ENCODE measurements around the gene CD300C. TPM values are rescaled to one million over a fixed set of nuclear protein-coding genes. Genes with fewer than 3 reads are reported as not detected.
"Not testable (repeated sequence)": the region's sequence is repeated elsewhere in the genome, so short reads cannot be mapped to it uniquely, and the experiment has no call there.

Gene CD300C
- total RNA-seq, 2 donors from 2014 or later: 1.5 to 5.8 TPM

- ATAC-seq: no peak
- no peak for DNase-seq (ENCODE audit: low spot score)
- no peaks in the 10 kb centered on the region for H3K36me3 Mint-ChIP-seq
- peaks cover 27 to 43% of the 10 kb centered on the region in 2 donors for H3K27me3 Mint-ChIP-seq
- H3K4me1 Mint-ChIP-seq (ENCODE audit: low read depth in 2 of 2): peaks cover 12 to 15% of the 10 kb centered on the region in 2 donors
- no peak overlapping the region for H3K27ac Mint-ChIP-seq
- no peak overlapping the region for H3K4me3 Mint-ChIP-seq
- no peaks in the 10 kb centered on the region for H3K9me3 Mint-ChIP-seq
These were observed 25.8 kb upstream of the CD300C start for GRCh38 chr17:74571621-74572270.

- Mint-ChIP-seq H3K27me3 (peaks cover 20 to 21% of the 10 kb centered on the region in 2 donors), H3K27ac (no peak overlapping the region), H3K4me3 (peak overlapping the region; percentile 0), H3K36me3 (no peaks in the 10 kb centered on the region), H3K9me3 (no peaks in the 10 kb centered on the region), H3K4me1 (ENCODE audit: low read depth in 2 of 2) (peaks cover 12 to 15% of the 10 kb centered on the region in 2 donors)
- no peak for DNase-seq (ENCODE audit: low spot score)
- ATAC-seq: peak; percentile 58 to 78
These were observed 23.4 kb upstream of the CD300C start for GRCh38 chr17:74569020-74570003.

GRCh38 chr17:74568106-74568873, 22.4 kb upstream of the CD300C start:
- no peak overlapping the region for H3K27ac Mint-ChIP-seq
- H3K27me3 Mint-ChIP-seq: peaks cover 24 to 26% of the 10 kb centered on the region in 2 donors
- peak in 1 of 2 donors; percentile 15 for ATAC-seq
- H3K36me3 Mint-ChIP-seq: no peaks in the 10 kb centered on the region
- H3K9me3 Mint-ChIP-seq: no peaks in the 10 kb centered on the region
- H3K4me3 Mint-ChIP-seq: peak overlapping the region; percentile 0
- DNase-seq (ENCODE audit: low spot score): no peak
- H3K4me1 Mint-ChIP-seq (ENCODE audit: low read depth in 2 of 2): peaks cover 12 to 15% of the 10 kb centered on the region in 2 donors

- H3K27ac Mint-ChIP-seq: no peak within 1 kb of the TSS
- H3K36me3 Mint-ChIP-seq: no peaks in the 10 kb centered on the region
- no peaks in the 10 kb centered on the region for H3K9me3 Mint-ChIP-seq
- H3K4me1 Mint-ChIP-seq (ENCODE audit: low read depth in 2 of 2): peaks cover 12 to 15% of the 10 kb centered on the region in 2 donors
- no peak for ATAC-seq
- H3K4me3 Mint-ChIP-seq: peak within 1 kb of the TSS; percentile 0
- DNase-seq (ENCODE audit: low spot score): no peak
- peaks cover 24 to 30% of the 10 kb centered on the region in 2 donors for H3K27me3 Mint-ChIP-seq
These were observed 21.5 kb upstream of the CD300C start, which contains the start of gene CD300H for GRCh38 chr17:74567397-74567796. Gene CD300H (minus strand): TSS chr17:74567509.

- Mint-ChIP-seq H3K36me3 (no peaks in the 10 kb centered on the region), H3K27ac (no peak overlapping the region), H3K9me3 (no peaks in the 10 kb centered on the region), H3K27me3 (peaks cover 31 to 38% of the 10 kb centered on the region in 2 donors), H3K4me3 (no peak overlapping the region), H3K4me1 (ENCODE audit: low read depth in 2 of 2) (peaks cover 12 to 15% of the 10 kb centered on the region in 2 donors)
- no peak for DNase-seq (ENCODE audit: low spot score)
- no peak for ATAC-seq
These were observed 20.3 kb upstream of the CD300C start for GRCh38 chr17:74566132-74566753.

- ATAC-seq (no peak), DNase-seq (ENCODE audit: low spot score) (no peak)
- H3K27me3 Mint-ChIP-seq: peaks cover 29 to 38% of the 10 kb centered on the region in 2 donors
- H3K36me3 Mint-ChIP-seq: no peaks in the 10 kb centered on the region
- H3K4me3 Mint-ChIP-seq: no peak overlapping the region
- no peaks in the 10 kb centered on the region for H3K9me3 Mint-ChIP-seq
- H3K27ac Mint-ChIP-seq: no peak overlapping the region
- H3K4me1 Mint-ChIP-seq (ENCODE audit: low read depth in 2 of 2): peaks cover 12 to 15% of the 10 kb centered on the region in 2 donors
These were observed 19.2 kb upstream of the CD300C start for GRCh38 chr17:74565126-74565525.

- no peaks in the 10 kb centered on the region for H3K9me3 Mint-ChIP-seq
- H3K27me3 Mint-ChIP-seq: peaks cover 20 to 29% of the 10 kb centered on the region in 2 donors
- peak overlapping the region; percentile 1 for H3K4me3 Mint-ChIP-seq
- ATAC-seq (no peak), DNase-seq (ENCODE audit: low spot score) (no peak)
- peaks cover 3 to 11% of the 10 kb centered on the region in 2 donors for H3K4me1 Mint-ChIP-seq (ENCODE audit: low read depth in 2 of 2)
- no peaks in the 10 kb centered on the region for H3K36me3 Mint-ChIP-seq
- no peak overlapping the region for H3K27ac Mint-ChIP-seq
These were observed 17.4 kb upstream of the CD300C start for GRCh38 chr17:74563358-74563757.

- Mint-ChIP-seq H3K27me3 (peaks cover 14 to 18% of the 10 kb centered on the region in 2 donors), H3K36me3 (no peaks in the 10 kb centered on the region), H3K9me3 (no peaks in the 10 kb centered on the region), H3K27ac (no peak overlapping the region), H3K4me1 (ENCODE audit: low read depth in 2 of 2) (peaks cover 0 to 7% of the 10 kb centered on the region in 2 donors), H3K4me3 (no peak overlapping the region)
- no peak for DNase-seq (ENCODE audit: low spot score)
- no peak for ATAC-seq
These were observed 15.7 kb upstream of the CD300C start for GRCh38 chr17:74561586-74561985.

- Mint-ChIP-seq H3K9me3 (no peaks in the 10 kb centered on the region), H3K27me3 (peaks cover 14 to 18% of the 10 kb centered on the region in 2 donors), H3K36me3 (no peaks in the 10 kb centered on the region), H3K27ac (no peak overlapping the region), H3K4me1 (ENCODE audit: low read depth in 2 of 2) (peaks cover 0 to 7% of the 10 kb centered on the region in 2 donors), H3K4me3 (no peak overlapping the region)
- DNase-seq (ENCODE audit: low spot score) (no peak), ATAC-seq (no peak)
These were observed 13.1 kb upstream of the CD300C start for GRCh38 chr17:74558882-74559519.

GRCh38 chr17:74558402-74558801, 12.5 kb upstream of the CD300C start:
- not testable (repeated sequence) for H3K4me1 Mint-ChIP-seq (ENCODE audit: low read depth in 2 of 2); H3K9me3 Mint-ChIP-seq; H3K36me3 Mint-ChIP-seq; H3K4me3 Mint-ChIP-seq; H3K27ac Mint-ChIP-seq; ATAC-seq; DNase-seq (ENCODE audit: low spot score)
- peaks cover 11 to 13% of the 10 kb centered on the region in 2 donors for H3K27me3 Mint-ChIP-seq

- H3K9me3 Mint-ChIP-seq: no peaks in the 10 kb centered on the region
- no peak for ATAC-seq
- peaks cover 2 to 7% of the 10 kb centered on the region in 2 donors for H3K4me1 Mint-ChIP-seq (ENCODE audit: low read depth in 2 of 2)
- DNase-seq (ENCODE audit: low spot score): no peak
- H3K36me3 Mint-ChIP-seq: no peaks in the 10 kb centered on the region
- H3K4me3 Mint-ChIP-seq: no peak overlapping the region
- H3K27me3 Mint-ChIP-seq: peaks cover 5 to 8% of the 10 kb centered on the region in 2 donors
- no peak overlapping the region for H3K27ac Mint-ChIP-seq
These were observed 9.6 kb upstream of the CD300C start for GRCh38 chr17:74555427-74555940.

- no peak for DNase-seq (ENCODE audit: low spot score)
- Mint-ChIP-seq H3K4me3 (no peak overlapping the region), H3K27me3 (peaks cover 5 to 8% of the 10 kb centered on the region in 2 donors), H3K4me1 (ENCODE audit: low read depth in 2 of 2) (peaks cover 2 to 7% of the 10 kb centered on the region in 2 donors), H3K27ac (no peak overlapping the region), H3K36me3 (no peaks in the 10 kb centered on the region), H3K9me3 (no peaks in the 10 kb centered on the region)
- ATAC-seq: no peak
These were observed 9.0 kb upstream of the CD300C start for GRCh38 chr17:74554909-74555308.

Data from natural killer cell treated with Interleukin-12 subunit alpha and Interleukin-12 subunit beta and Interleukin-15 and Interleukin-18, amount 100 ng/mL, for 72 hours (primary cell).